SH-SY5Y (cell line): ENCODE data around the gene OOEP.

Experiments used
- GATA2 ChIP-seq: IDR thresholded peaks from 2 replicates; pipeline ENCODE4 v1.6.1; 2011; ENCODE audit warnings: mild to moderate bottlenecking, low read depth, low read length
- GATA3 ChIP-seq: IDR thresholded peaks from 2 replicates; pipeline ENCODE4 v1.6.1; 2011; ENCODE audit warnings: low read depth, mild to moderate bottlenecking, low read length, moderate library complexity

- no peak for TF ChIP-seq GATA3
- no peak for TF ChIP-seq GATA2
Measured at GRCh38 chr6:73325656-73326055, 44.0 kb downstream of the OOEP start.
